ENCODE results near the gene FMNL3. TPM values are rescaled to one million over a fixed set of nuclear protein-coding genes. Genes with fewer than 3 reads are reported as not detected.

Gene FMNL3, protein sequence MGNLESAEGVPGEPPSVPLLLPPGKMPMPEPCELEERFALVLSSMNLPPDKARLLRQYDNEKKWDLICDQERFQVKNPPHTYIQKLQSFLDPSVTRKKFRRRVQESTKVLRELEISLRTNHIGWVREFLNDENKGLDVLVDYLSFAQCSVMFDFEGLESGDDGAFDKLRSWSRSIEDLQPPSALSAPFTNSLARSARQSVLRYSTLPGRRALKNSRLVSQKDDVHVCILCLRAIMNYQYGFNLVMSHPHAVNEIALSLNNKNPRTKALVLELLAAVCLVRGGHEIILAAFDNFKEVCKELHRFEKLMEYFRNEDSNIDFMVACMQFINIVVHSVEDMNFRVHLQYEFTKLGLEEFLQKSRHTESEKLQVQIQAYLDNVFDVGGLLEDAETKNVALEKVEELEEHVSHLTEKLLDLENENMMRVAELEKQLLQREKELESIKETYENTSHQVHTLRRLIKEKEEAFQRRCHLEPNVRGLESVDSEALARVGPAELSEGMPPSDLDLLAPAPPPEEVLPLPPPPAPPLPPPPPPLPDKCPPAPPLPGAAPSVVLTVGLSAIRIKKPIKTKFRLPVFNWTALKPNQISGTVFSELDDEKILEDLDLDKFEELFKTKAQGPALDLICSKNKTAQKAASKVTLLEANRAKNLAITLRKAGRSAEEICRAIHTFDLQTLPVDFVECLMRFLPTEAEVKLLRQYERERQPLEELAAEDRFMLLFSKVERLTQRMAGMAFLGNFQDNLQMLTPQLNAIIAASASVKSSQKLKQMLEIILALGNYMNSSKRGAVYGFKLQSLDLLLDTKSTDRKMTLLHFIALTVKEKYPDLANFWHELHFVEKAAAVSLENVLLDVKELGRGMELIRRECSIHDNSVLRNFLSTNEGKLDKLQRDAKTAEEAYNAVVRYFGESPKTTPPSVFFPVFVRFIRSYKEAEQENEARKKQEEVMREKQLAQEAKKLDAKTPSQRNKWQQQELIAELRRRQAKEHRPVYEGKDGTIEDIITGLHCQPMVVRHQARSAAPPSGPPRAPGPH
- total RNA-seq (10 to 100 TPM; 33.3 to 40.4 (median 39.7) TPM), polyA plus RNA-seq (10 to 100 TPM; 10.4 to 12.0 TPM), total RNA-seq (156 reads per million, percentile 91 among the genes with 10 or more reads in this experiment)

DNA sequence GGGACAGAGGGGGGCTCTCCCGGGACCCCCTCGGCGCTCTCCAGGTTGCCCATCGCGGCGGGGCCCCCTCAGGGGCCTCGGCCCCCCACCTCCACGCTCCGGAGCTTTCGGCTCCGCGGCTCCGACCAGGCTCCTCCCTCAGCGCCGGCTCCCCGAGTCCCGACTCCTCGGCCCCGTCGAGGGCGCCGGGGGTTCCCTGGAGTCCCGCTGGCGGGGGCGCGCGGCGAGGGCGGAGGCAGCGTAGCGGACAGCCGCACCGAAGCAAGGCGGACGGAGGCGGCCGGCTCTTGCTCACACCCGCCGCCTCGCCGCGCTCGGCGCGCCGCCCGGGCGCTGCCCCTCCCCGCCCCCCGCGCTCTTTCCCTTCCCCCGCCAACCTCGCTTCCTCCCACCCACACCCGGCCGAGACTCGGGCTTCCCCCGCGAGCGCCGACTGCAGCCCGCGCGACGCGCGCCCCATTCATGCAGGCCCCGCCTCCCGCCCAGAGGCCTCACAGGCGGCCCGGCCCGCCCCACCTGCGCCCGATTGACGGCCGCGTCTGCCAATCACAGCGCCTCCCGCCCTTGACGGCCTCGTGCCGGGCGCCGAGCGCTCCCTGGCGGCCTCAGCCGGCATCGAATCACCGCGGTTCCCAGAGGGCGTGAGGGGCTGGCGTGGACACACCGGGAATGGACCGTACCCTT is at the start of gene FMNL3:
Gene FMNL3, minus strand, starts transcription at position 278 of the 684 bp plus-strand sequence. Its CDS starts 225 bp downstream, at position 53.
- POLR2A ChIA-PET, result interaction anchor here (0.6 to 10.5 kb wide), 12 partner anchors 18 to 70 kb away, joined by 4 to 131 read pairs (median 15); partner anchors contain the start of gene TMBIM6

DNA sequence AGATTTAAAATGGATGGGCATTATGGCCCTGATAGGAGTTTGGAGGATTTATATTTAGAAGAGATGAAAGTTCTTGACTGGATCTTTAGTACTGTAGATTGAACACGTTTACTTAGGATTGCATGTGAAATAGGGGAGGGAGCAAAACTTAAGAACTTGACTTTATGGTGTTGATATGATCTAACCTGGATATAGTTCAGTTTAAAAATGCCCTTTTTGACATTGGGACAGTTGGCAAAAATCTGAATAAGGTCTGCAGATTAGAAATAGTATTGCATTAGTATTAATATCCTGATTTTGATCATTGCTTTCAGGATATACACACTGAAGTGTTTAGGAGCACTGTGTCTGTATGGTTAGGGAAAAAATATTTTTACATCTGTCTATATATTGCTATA is 43.8 kb upstream of the FMNL3 start:
- ATAC-seq (no peak), DNase-seq (no peak)
- Mint-ChIP-seq H3K9me3 (no peaks in the 10 kb centered on the region), H3K4me3 (peak overlapping the region; percentile 37 to 95 (median 56)), H3K27me3 (no peaks in the 10 kb centered on the region), H3K36me3 (peaks cover 0 to 31% (median 13%) of the 10 kb centered on the region in 5 donors), H3K27ac (peak overlapping the region in 8 of 9 donors; percentile 26 to 82 (median 70)), H3K4me1 (peaks cover 39 to 85% (median 77%) of the 10 kb centered on the region in 7 donors)
- Histone ChIP-seq H3K36me3 (ENCODE audit: control insufficient read depth in 2 of 3, insufficient read depth in 3 of 3, low read length in 3 of 3) (peaks cover 10 to 37% (median 31%) of the 10 kb centered on the region in 3 experiments), H3K9me3 (ENCODE audit: control insufficient read depth in 2 of 3, low read length in 3 of 3) (no peaks in the 10 kb centered on the region), H3K4me1 (ENCODE audit: control insufficient read depth in 2 of 2, insufficient read depth in 2 of 2, low read length in 2 of 2) (peaks cover 50 to 55% of the 10 kb centered on the region in 2 donors), H3K4me3 (ENCODE audit: low read length) (no peak overlapping the region), H3K27me3 (ENCODE audit: control insufficient read depth in 2 of 2, insufficient read depth in 2 of 2, low read length in 2 of 2) (no peaks in the 10 kb centered on the region), H3K27ac (ENCODE audit: low read depth, low read length) (peak overlapping the region; percentile 4)
- CTCF ChIA-PET, result interaction anchor here (2.1 kb wide), 1 partner anchor 10 kb away, joined by 8 read pairs; the partner anchor contains the start of gene TMBIM6
- POLR2A ChIA-PET, result no interaction called here
- intact Hi-C loops (cut with micrococcal nuclease), result loop anchor here (1.0 to 2.0 kb wide), 3 partner anchors 10 to 78 kb away; partner anchors contain the start of genes TMBIM6 (in 2 of the 2) and NCKAP5L (in 1 of the 2)

More for the DNA sequence above, at the start of gene FMNL3:
- DNase-seq, result peak; percentile 97 to 100 (median 98)
- H3K27ac Mint-ChIP-seq, result peak within 1 kb of the TSS; percentile 72 to 94 (median 89)
- Histone ChIP-seq H3K27ac (ENCODE audit: low read depth, low read length) (peak within 1 kb of the TSS; percentile 92), H3K4me3 (ENCODE audit: low read length) (peak within 1 kb of the TSS; percentile 78), H3K36me3 (ENCODE audit: control insufficient read depth in 2 of 3, insufficient read depth in 3 of 3, low read length in 3 of 3) (peaks cover 0 to 8% (median 0%) of the 10 kb centered on the region in 3 experiments), H3K4me1 (ENCODE audit: control insufficient read depth in 2 of 2, insufficient read depth in 2 of 2, low read length in 2 of 2) (peaks cover 11 to 32% of the 10 kb centered on the region in 2 donors), H3K27me3 (ENCODE audit: control insufficient read depth in 2 of 2, insufficient read depth in 2 of 2, low read length in 2 of 2) (no peaks in the 10 kb centered on the region), H3K9me3 (ENCODE audit: control insufficient read depth in 2 of 3, low read length in 3 of 3) (no peaks in the 10 kb centered on the region)
- ATAC-seq, result peak; percentile 97
- peaks cover 38 to 49% (median 46%) of the 10 kb centered on the region in 7 donors for H3K4me1 Mint-ChIP-seq
- peaks cover 0 to 3% (median 0%) of the 10 kb centered on the region in 5 donors for H3K36me3 Mint-ChIP-seq
- intact Hi-C loops (cut with micrococcal nuclease), result loop anchor here (1.0 to 10.0 kb wide), 18 partner anchors 8 to 518 kb away; partner anchors contain the start of genes MCRS1 (in 2 of the 2), PRPF40B (in 2 of the 2), TMBIM6 (in 2 of the 2) and NCKAP5L (in 1 of the 2)
- CTCF ChIA-PET, result interaction anchor here (0.5 to 11.5 kb wide), 20 partner anchors 10 to 285 kb away, joined by 3 to 229 read pairs (median 4); partner anchors contain the start of gene TMBIM6
- H3K27me3 Mint-ChIP-seq, result peaks cover 0 to 29% (median 0%) of the 10 kb centered on the region in 5 donors
- H3K9me3 Mint-ChIP-seq, result no peaks in the 10 kb centered on the region
- H3K4me3 Mint-ChIP-seq, result peak within 1 kb of the TSS; percentile 78 to 96 (median 92)

DNA sequence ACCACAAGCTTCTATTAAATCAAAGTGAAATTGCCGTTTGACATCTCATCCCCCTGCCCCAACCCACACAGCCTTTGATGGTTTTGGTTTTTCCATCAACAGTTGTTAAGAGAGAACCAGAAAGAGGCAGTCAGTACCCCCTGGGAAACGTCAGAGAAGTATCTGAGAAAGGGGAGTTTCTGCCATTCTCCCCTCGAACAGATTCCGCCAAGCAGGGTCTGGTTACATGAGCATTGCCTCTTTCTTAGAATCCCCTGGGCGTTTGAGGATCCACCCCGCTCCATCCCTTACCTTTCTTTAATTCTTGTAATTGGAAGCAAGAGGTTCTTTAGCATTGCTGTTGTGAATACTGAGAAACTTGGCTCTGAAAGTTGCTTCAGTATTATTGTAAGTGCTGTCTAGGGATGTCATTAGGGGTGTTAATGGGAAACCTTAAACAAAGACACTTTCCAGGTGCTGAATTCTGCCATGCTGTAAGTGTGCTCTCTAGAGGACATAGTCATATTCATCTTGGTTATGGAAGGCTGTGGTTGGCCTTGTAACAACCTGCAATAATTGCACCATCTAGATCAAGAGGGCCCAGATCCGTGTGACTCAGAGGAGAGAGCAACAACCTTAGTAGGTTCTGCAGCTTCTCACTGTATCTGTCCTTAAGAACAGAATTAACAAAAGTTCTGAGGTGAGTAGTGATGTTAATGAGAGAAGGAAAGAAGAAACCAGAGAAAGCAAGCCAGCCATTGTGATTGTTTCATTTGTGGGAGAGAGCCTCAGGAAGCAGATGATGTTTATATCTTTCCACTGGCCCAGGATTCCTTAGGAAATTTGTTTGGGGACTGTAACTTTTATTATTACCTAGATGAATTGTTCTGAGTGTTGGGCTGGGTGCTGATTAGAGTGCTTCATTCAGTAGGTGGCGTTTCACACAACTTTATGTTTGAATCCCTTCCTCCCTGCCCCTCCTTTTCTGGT is 43.1 kb upstream of the FMNL3 start:
- Histone ChIP-seq H3K4me1 (ENCODE audit: control insufficient read depth in 2 of 2, insufficient read depth in 2 of 2, low read length in 2 of 2) (peaks cover 50 to 56% of the 10 kb centered on the region in 2 donors), H3K27ac (ENCODE audit: low read depth, low read length) (peak overlapping the region; percentile 46), H3K4me3 (ENCODE audit: low read length) (peak overlapping the region; percentile 2), H3K27me3 (ENCODE audit: control insufficient read depth in 2 of 2, insufficient read depth in 2 of 2, low read length in 2 of 2) (no peaks in the 10 kb centered on the region), H3K9me3 (ENCODE audit: control insufficient read depth in 2 of 3, low read length in 3 of 3) (no peaks in the 10 kb centered on the region), H3K36me3 (ENCODE audit: control insufficient read depth in 2 of 3, insufficient read depth in 3 of 3, low read length in 3 of 3) (peaks cover 10 to 30% (median 26%) of the 10 kb centered on the region in 3 experiments)
- Mint-ChIP-seq H3K9me3 (no peaks in the 10 kb centered on the region), H3K4me3 (peak overlapping the region; percentile 39 to 95 (median 66)), H3K4me1 (peaks cover 43 to 89% (median 77%) of the 10 kb centered on the region in 7 donors), H3K36me3 (peaks cover 0 to 29% (median 13%) of the 10 kb centered on the region in 5 donors), H3K27me3 (no peaks in the 10 kb centered on the region), H3K27ac (peak overlapping the region; percentile 26 to 89 (median 76))
- ATAC-seq (peak; percentile 76), DNase-seq (peak in 5 of 9 donors; percentile 10 to 59 (median 36))
- CTCF ChIA-PET, result interaction anchor here (0.8 kb wide), 1 partner anchor 97 kb away, joined by 3 read pairs; no protein-coding TSS in a partner anchor
- intact Hi-C loops (cut with micrococcal nuclease), result loop anchor here (1.0 to 2.0 kb wide), 3 partner anchors 9 to 78 kb away; partner anchors contain the start of genes TMBIM6 (in 2 of the 2) and NCKAP5L (in 1 of the 2)
- POLR2A ChIA-PET, result interaction anchor here (1.1 kb wide), 1 partner anchor 9 kb away, joined by 8 read pairs; the partner anchor contains the start of gene TMBIM6

DNA sequence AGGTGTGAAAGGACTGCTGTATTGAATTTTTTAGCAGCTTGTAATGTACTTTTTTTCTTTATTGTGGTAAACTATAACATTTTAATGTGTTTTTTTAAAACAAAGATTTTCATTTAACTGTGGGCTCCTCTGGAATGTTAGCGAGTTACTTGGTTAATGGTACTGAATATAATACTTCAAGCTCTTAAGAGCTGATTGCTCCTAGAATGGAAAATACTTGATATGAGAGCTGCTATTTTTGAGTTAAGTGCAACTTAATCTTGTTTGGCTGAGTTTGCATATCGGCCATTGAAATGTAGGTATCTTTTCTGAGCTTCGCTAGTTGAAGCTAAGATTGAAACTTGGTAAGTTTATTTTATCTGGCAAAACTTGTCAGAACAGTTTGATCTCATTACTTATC is 41.6 kb upstream of the FMNL3 start:
- H3K9me3 ChIP-seq (ENCODE audit: control insufficient read depth in 2 of 3, low read length in 3 of 3), result no peaks in the 10 kb centered on the region
- CTCF ChIA-PET, result interaction anchor here (0.7 to 1.1 kb wide), 5 partner anchors 14 to 1554 kb away, joined by 3 to 5 read pairs (median 3); no protein-coding TSS in a partner anchor
- POLR2A ChIA-PET, result interaction anchor here (1.6 kb wide), 1 partner anchor 80 kb away, joined by 4 read pairs; the partner anchor contains the start of gene NCKAP5L
- Mint-ChIP-seq H3K9me3 (no peaks in the 10 kb centered on the region), H3K4me1 (peaks cover 49 to 99% (median 86%) of the 10 kb centered on the region in 7 donors), H3K27ac (peak overlapping the region; percentile 17 to 76 (median 48)), H3K4me3 (peak overlapping the region in 9 of 10 donors; percentile 44 to 95 (median 56)), H3K27me3 (no peaks in the 10 kb centered on the region), H3K36me3 (peaks cover 0 to 30% (median 22%) of the 10 kb centered on the region in 5 donors)
- peak overlapping the region; percentile 24 for H3K27ac ChIP-seq (ENCODE audit: low read depth, low read length)
- no peak for DNase-seq
- peaks cover 7 to 20% (median 12%) of the 10 kb centered on the region in 3 experiments for H3K36me3 ChIP-seq (ENCODE audit: control insufficient read depth in 2 of 3, insufficient read depth in 3 of 3, low read length in 3 of 3)
- H3K4me3 ChIP-seq (ENCODE audit: low read length), result no peak overlapping the region
- no peaks in the 10 kb centered on the region for H3K27me3 ChIP-seq (ENCODE audit: control insufficient read depth in 2 of 2, insufficient read depth in 2 of 2, low read length in 2 of 2)
- peaks cover 60 to 71% of the 10 kb centered on the region in 2 donors for H3K4me1 ChIP-seq (ENCODE audit: control insufficient read depth in 2 of 2, insufficient read depth in 2 of 2, low read length in 2 of 2)
- intact Hi-C loops (cut with micrococcal nuclease), result loop anchor here in 1 of 2 donors (10.0 kb wide), 1 partner anchor 276 kb away; the partner anchor contains the start of gene RACGAP1
- no peak for ATAC-seq
